SK-N-SH treated with all-trans-retinoic acid at 6 μM for 48 hours (cell line): ENCODE data around the gene LTBP3.

Experiments used
- ARNTL ChIP-seq: fragments of 450-650 bp; formaldehyde crosslinking; IDR thresholded peaks from 2 replicates; pipeline ENCODE4 v1.5.0; 2020; ENCODE audit warnings: low read depth, mild to moderate bottlenecking, moderate library complexity, borderline replicate concordance
- BACH2 ChIP-seq: fragments of 250-450 bp; sonication (Bioruptor Pico); IDR thresholded peaks from 2 replicates; pipeline ENCODE4 v1.9.0; 2021; ENCODE audit warnings: mild to moderate bottlenecking, borderline replicate concordance
- ISL1 ChIP-seq: fragments of 250-450 bp; sonication (Bioruptor Pico); IDR thresholded peaks from 2 replicates; pipeline ENCODE4 v2.1.2; 2022; ENCODE audit warnings: mild to moderate bottlenecking, moderate library complexity
- PPARA ChIP-seq: fragments of 250-450 bp; sonication (Bioruptor Pico); IDR thresholded peaks from 2 replicates; pipeline ENCODE4 v1.5.0; 2020; ENCODE audit warnings: mild to moderate bottlenecking, borderline replicate concordance
- RARB ChIP-seq: fragments of 250-450 bp; sonication (Bioruptor Pico); IDR thresholded peaks from 2 replicates; pipeline ENCODE4 v1.8.0; 2021; ENCODE audit warnings: mild to moderate bottlenecking, moderate library complexity
- ZC3H10 ChIP-seq: fragments of 250-450 bp; sonication (Bioruptor Pico); IDR thresholded peaks from 2 replicates; pipeline ENCODE4 v1.5.1; 2021; ENCODE audit warnings: mild to moderate bottlenecking, moderate library complexity
- ZFP3 ChIP-seq: fragments of 250-450 bp; sonication (Bioruptor Pico); IDR thresholded peaks from 2 replicates; pipeline ENCODE4 v1.5.0; 2020; ENCODE audit warnings: mild to moderate bottlenecking, moderate library complexity
- ZFP30 ChIP-seq: fragments of 450-650 bp; formaldehyde crosslinking; IDR thresholded peaks from 2 replicates; pipeline ENCODE4 v1.5.0; 2022; ENCODE audit warnings: mild to moderate bottlenecking, moderate library complexity
- ZNF565 ChIP-seq: fragments of 450-650 bp; formaldehyde crosslinking; conservative IDR thresholded peaks from 2 replicates; pipeline ENCODE4 v1.5.0; 2020; ENCODE audit warnings: low read depth, mild to moderate bottlenecking, moderate library complexity
- ZNF70 ChIP-seq: fragments of 450-650 bp; formaldehyde crosslinking; IDR thresholded peaks from 2 replicates; pipeline ENCODE4 v1.5.0; 2020; ENCODE audit warnings: mild to moderate bottlenecking, moderate library complexity
- TF ChIP-seq, protein P1 (sequence below): fragments of 250-450 bp; sonication (Bioruptor Pico); IDR thresholded peaks from 2 replicates; pipeline ENCODE4 v1.8.0; 2021; ENCODE audit warnings: low read depth, mild to moderate bottlenecking, moderate library complexity, borderline replicate concordance
- TF ChIP-seq, protein P2 (sequence below): fragments of 250-450 bp; sonication (Bioruptor Pico); IDR thresholded peaks from 2 replicates; pipeline ENCODE4 v1.5.1; 2020; ENCODE audit warnings: low read depth, mild to moderate bottlenecking, moderate library complexity

DNA sequence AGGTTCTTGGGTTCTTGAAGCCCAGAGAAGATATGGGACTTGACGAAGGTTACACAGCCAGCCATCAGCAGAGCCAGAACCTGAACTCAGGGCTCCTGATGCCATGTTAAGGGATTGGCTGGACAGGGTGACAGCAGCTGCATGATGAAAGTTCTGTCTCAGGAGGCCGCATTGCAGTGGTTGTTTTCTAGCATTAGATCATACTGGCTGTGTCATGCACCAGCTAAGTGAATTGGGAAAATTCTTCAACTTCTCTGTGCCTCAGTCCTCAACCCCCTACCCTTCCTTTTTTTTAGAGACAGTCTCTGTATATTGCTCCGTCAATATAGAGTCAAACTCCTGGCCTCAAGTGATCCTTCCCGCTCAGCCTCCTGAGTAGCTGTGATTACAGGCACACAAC, 5.4 kb upstream of the LTBP3 start:
- TF ChIP-seq ZFP3 (CRISPR knock-in tag) (no peak), PPARA (no peak), ARNTL (CRISPR knock-in tag) (no peak), ZFP30 (CRISPR knock-in tag) (no peak), ZNF70 (CRISPR knock-in tag) (no peak), BACH2 (no peak), ZC3H10 (no peak), ZNF565 (CRISPR knock-in tag) (no peak), RARB (CRISPR knock-in tag) (no peak), ISL1 (CRISPR knock-in tag) (no peak)
- TF ChIP-seq, protein P1, sequence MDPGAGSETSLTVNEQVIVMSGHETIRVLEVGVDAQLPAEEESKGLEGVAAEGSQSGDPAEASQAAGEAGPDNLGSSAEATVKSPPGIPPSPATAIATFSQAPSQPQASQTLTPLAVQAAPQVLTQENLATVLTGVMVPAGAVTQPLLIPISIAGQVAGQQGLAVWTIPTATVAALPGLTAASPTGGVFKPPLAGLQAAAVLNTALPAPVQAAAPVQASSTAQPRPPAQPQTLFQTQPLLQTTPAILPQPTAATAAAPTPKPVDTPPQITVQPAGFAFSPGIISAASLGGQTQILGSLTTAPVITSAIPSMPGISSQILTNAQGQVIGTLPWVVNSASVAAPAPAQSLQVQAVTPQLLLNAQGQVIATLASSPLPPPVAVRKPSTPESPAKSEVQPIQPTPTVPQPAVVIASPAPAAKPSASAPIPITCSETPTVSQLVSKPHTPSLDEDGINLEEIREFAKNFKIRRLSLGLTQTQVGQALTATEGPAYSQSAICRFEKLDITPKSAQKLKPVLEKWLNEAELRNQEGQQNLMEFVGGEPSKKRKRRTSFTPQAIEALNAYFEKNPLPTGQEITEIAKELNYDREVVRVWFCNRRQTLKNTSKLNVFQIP (CRISPR knock-in tag), result no peak
- TF ChIP-seq, protein P2, sequence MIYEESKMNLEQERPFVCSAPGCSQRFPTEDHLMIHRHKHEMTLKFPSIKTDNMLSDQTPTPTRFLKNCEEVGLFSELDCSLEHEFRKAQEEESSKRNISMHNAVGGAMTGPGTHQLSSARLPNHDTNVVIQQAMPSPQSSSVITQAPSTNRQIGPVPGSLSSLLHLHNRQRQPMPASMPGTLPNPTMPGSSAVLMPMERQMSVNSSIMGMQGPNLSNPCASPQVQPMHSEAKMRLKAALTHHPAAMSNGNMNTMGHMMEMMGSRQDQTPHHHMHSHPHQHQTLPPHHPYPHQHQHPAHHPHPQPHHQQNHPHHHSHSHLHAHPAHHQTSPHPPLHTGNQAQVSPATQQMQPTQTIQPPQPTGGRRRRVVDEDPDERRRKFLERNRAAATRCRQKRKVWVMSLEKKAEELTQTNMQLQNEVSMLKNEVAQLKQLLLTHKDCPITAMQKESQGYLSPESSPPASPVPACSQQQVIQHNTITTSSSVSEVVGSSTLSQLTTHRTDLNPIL (CRISPR knock-in tag), result no peak
